Fibroblast of pulmonary artery (primary cell): ENCODE measurements around the gene EAPP.
"Not testable (repeated sequence)": the region's sequence is repeated elsewhere in the genome, so short reads cannot be mapped to it uniquely, and the experiment has no call there.

Experiments used
- DNase-seq: peaks from one replicate; pipeline ENCODE4 v3.0.0-alpha.2; 2010; ENCODE audit warnings: low read depth
- H3K4me3 ChIP-seq: replicated peaks from 2 replicates; pipeline ENCODE4 v1.5.1; 2011; ENCODE audit warnings: low read depth, mild to moderate bottlenecking, control low read depth, low read length, moderate library complexity
- CTCF ChIP-seq: IDR thresholded peaks from 2 replicates; pipeline ENCODE4 v1.5.1; 2011; ENCODE audit warnings: mild to moderate bottlenecking, control low read depth, low read length, inconsistent platforms; ENCODE audit errors: missing control alignments

EAPP gene

GRCh38 chr14:34479694-34480093 lies 59.8 kb downstream of the EAPP start:
- no peak for TF ChIP-seq CTCF
- H3K4me3 ChIP-seq: no peak overlapping the region
- no peak for DNase-seq

- no peak for DNase-seq
- TF ChIP-seq CTCF: no peak
- H3K4me3 ChIP-seq: no peak overlapping the region
Observed at GRCh38 chr14:34478261-34478660, 61.2 kb downstream of the EAPP start.

GRCh38 chr14:34476036-34476435 lies 63.5 kb downstream of the EAPP start:
- H3K4me3 ChIP-seq, DNase-seq: not testable (repeated sequence)

- no peak for DNase-seq
- no peak overlapping the region for H3K4me3 ChIP-seq
- TF ChIP-seq CTCF: no peak
Observed at GRCh38 chr14:34475163-34475562, 64.3 kb downstream of the EAPP start.

- DNase-seq: no peak
- H3K4me3 ChIP-seq: no peak overlapping the region
- TF ChIP-seq CTCF: no peak
Observed at GRCh38 chr14:34474187-34474679, 65.3 kb downstream of the EAPP start.

GRCh38 chr14:34472706-34473279 lies 66.7 kb downstream of the EAPP start:
- no peak overlapping the region for H3K4me3 ChIP-seq
- DNase-seq: no peak
- no peak for TF ChIP-seq CTCF

- no peak for TF ChIP-seq CTCF
- no peak for DNase-seq
- no peak overlapping the region for H3K4me3 ChIP-seq
Observed at GRCh38 chr14:34470319-34470718, 69.2 kb downstream of the EAPP start.

- H3K4me3 ChIP-seq: no peak overlapping the region
- DNase-seq: no peak
- TF ChIP-seq CTCF: no peak
Observed at GRCh38 chr14:34466691-34467090, 72.8 kb downstream of the EAPP start.
